ENCODE measurements around the gene NKX2-4.

GRCh38 chr20:21437816-21438215 is 40.5 kb upstream of the NKX2-4 start:
- TF ChIP-seq CTCF (IDR thresholded peaks at IDR 0.05) (no peak), POLR2A (IDR thresholded peaks at IDR 0.05) (no peak)
